K562 (cell line): ENCODE data around the gene DGUOK. TPM values are rescaled to one million over a fixed set of nuclear protein-coding genes. Genes with fewer than 3 reads are reported as not detected.
A peak's percentile ranks its signal among the peaks of the same experiment; 100 is the strongest.

Experiments used
- ATAC-seq: fragments of 200-7000 bp; cut with Tn5 transposase; 3 replicates; pipeline ENCODE4 v1.9.1; 2020; ENCODE audit warnings: moderate library complexity
- BruUV-seq: library from RNA; stranded (reverse); fragments of 400-500 nt; replicated peaks from 2 replicates; lab custom pipeline; 2021; lab: Mats Ljungman, UMichigan
- CTCF ChIA-PET: fragments of 300-600 bp; formaldehyde crosslinking; extraction: SDS; loops from one replicate; lab custom pipeline; 2021; ENCODE audit warnings: low intra/inter-chr PET ratio; lab: Yijun Ruan, JAX
- POLR2A ChIA-PET: fragments of 300-600, 350-650 bp; sonication (Branson Sonifier 250); formaldehyde crosslinking; extraction: SDS; loops from one replicate; lab custom pipeline; 2021; ENCODE audit warnings: antibody characterized with exemption, inconsistent platforms; lab: Yijun Ruan, JAX
- DNase-seq, 4 experiments: peaks; one replicate each; pipeline versions ENCODE4 v3.0.0 to v3.0.0-alpha.2; 2011 to 2018; ENCODE audit warnings: low spot score in 3 of 4, mixed read lengths in 3 of 4; ENCODE audit errors: extremely low read depth in 1 of 4
- FAIRE-seq: peaks from 2 replicates; lab custom pipeline; 2011; peaks lifted over from hg19 to GRCh38; lab: Jason Lieb, UNC
- H2AFZ ChIP-seq: 2 replicates; pipeline ENCODE4 v1.6.0; 2011; ENCODE audit warnings: low read depth, low read length, control low read depth, inconsistent platforms
- H3K27ac ChIP-seq: fragments of 200-600 bp; 3 replicates; pipeline ENCODE4 v1.8.0; 2011; ENCODE audit warnings: low read depth, mild to moderate bottlenecking, control low read depth, inconsistent platforms, low read length, moderate library complexity, mixed read lengths; ENCODE audit errors: extremely low read depth
- H3K27me3 ChIP-seq, 2 experiments: fragments of 300-600 bp in 1 of 2; 2 replicates in 1 of 2; 3 replicates in 1 of 2; pipeline versions ENCODE4 v1.6.0 to v1.8.0; 2011; ENCODE audit warnings: inconsistent platforms in 2 of 2, low read length in 2 of 2, mild to moderate bottlenecking in 1 of 2, mixed read lengths in 1 of 2, moderate library complexity in 1 of 2; ENCODE audit not compliant: control insufficient read depth in 2 of 2, insufficient read depth in 2 of 2
- H3K36me3 ChIP-seq: fragments of 300-600 bp; 3 replicates; pipeline ENCODE4 v1.8.0; 2011; ENCODE audit warnings: mild to moderate bottlenecking, low read length, inconsistent platforms; ENCODE audit not compliant: control insufficient read depth, insufficient read depth
- H3K4me1 ChIP-seq, 2 experiments: fragments of 200-600 bp in 1 of 2; replicated peaks in 1 of 2; 2 replicates in 1 of 2; 3 replicates in 1 of 2; pipeline versions ENCODE4 v1.5.1 to v1.8.0; 2011; ENCODE audit warnings: inconsistent platforms in 2 of 2, low read length in 2 of 2, mild to moderate bottlenecking in 1 of 2, mixed read lengths in 1 of 2, moderate library complexity in 1 of 2; ENCODE audit not compliant: control insufficient read depth in 2 of 2, insufficient read depth in 2 of 2
- H3K4me2 ChIP-seq: 2 replicates; pipeline ENCODE4 v1.6.1; 2011; ENCODE audit warnings: low read length, control low read depth, inconsistent platforms, mixed read lengths; ENCODE audit not compliant: insufficient read depth
- H3K4me3 ChIP-seq: fragments of 200-600 bp; sonication (generic), shearing (Covaris generic); 2 replicates; pipeline ENCODE4 v1.5.1; 2016; ENCODE audit warnings: control low read depth, inconsistent platforms
- H3K79me2 ChIP-seq: fragments of 200-600 bp; 3 replicates; pipeline ENCODE4 v1.8.0; 2011; ENCODE audit warnings: low read length, inconsistent platforms; ENCODE audit not compliant: control insufficient read depth, insufficient read depth
- H3K9ac ChIP-seq, 2 experiments: 2 replicates each; pipeline versions ENCODE4 v1.6.0 to v1.6.1; 2011; ENCODE audit warnings: low read depth in 2 of 2, low read length in 2 of 2, control low read depth in 1 of 2, inconsistent platforms in 1 of 2, mild to moderate bottlenecking in 1 of 2, mixed read lengths in 1 of 2; ENCODE audit not compliant: insufficient read depth in 1 of 2
- H3K9me1 ChIP-seq: one replicate; pipeline ENCODE4 v1.6.0; 2011; ENCODE audit warnings: inconsistent platforms, mild to moderate bottlenecking, low read length, moderate library complexity; ENCODE audit not compliant: control insufficient read depth, insufficient read depth
- H3K9me3 ChIP-seq: replicated peaks from 2 replicates; pipeline ENCODE4 v1.5.1; 2011; ENCODE audit warnings: low read depth, low read length, inconsistent platforms; ENCODE audit not compliant: control insufficient read depth, insufficient read depth
- H4K20me1 ChIP-seq: replicated peaks from 2 replicates; pipeline ENCODE4 v1.6.1; 2011; ENCODE audit warnings: low read length, inconsistent platforms, mixed read lengths; ENCODE audit not compliant: control insufficient read depth, insufficient read depth
- FOXM1 ChIP-seq, 2 experiments: fragments of 450-650 bp in 1 of 2; sonication (generic) in 1 of 2; formaldehyde crosslinking in 1 of 2; IDR thresholded peaks; 2 replicates each; pipeline versions ENCODE4 v1.6.1 to v1.9.0; 2017 to 2022; ENCODE audit warnings: low read depth in 2 of 2, mild to moderate bottlenecking in 2 of 2, missing genetic modification reagents in 1 of 2, moderate library complexity in 1 of 2
- MIER1 ChIP-seq: fragments of 450-650 bp; IDR thresholded peaks from 2 replicates; pipeline ENCODE4 v1.6.1; 2016; ENCODE audit warnings: antibody characterized with exemption, mild to moderate bottlenecking, low read depth
- NFYB ChIP-seq: IDR thresholded peaks from 2 replicates; pipeline ENCODE4 v1.6.1; 2011; ENCODE audit warnings: mild to moderate bottlenecking, moderate library complexity; ENCODE audit not compliant: insufficient read length; ENCODE audit errors: extremely low read depth
- TRIM24 ChIP-seq, 2 experiments: fragments of 450-650 bp; IDR thresholded peaks; 2 replicates each; pipeline ENCODE4 v1.6.1; 2016
- ZNF316 ChIP-seq: fragments of 450-650 bp; IDR thresholded peaks from 2 replicates; pipeline ENCODE4 v1.6.1; 2016
- WGBS: fragments of 100-300 bp; shearing (Covaris generic); methylation state at CpG from one replicate; pipeline ENCODE4 v1.1.6; 2016; ENCODE audit warnings: low coverage, mixed read lengths; ENCODE audit not compliant: insufficient coverage; ENCODE audit errors: missing lambda C conversion rate; 5-methylcytosine and 5-hydroxymethylcytosine counted together
- in situ Hi-C: fragments of 300-500 bp; cut with MboI; formaldehyde crosslinking; loops from 4 replicates; pipeline ENCODE4 v1.15.0; 2018; ENCODE audit warnings: inconsistent platforms, mixed read lengths
- intact Hi-C: fragments of 100-400 bp; cut with micrococcal nuclease; formaldehyde crosslinking; loops from 2 replicates; pipeline ENCODE4 v1.14.2; 2022
- polyA plus RNA-seq, 8 experiments: library from polyadenylated mRNA; depleted of rRNA in 4 of 8; stranded (reverse) in 5 of 8; unstranded in 3 of 8; fragments of >200 nt; fragmentation: Nextera tagmentation in 2 of 8; fragmentation: Illumina TruSeq in 1 of 8; extraction: Ambion mirVana in 2 of 8; extraction: Trizol in 1 of 8; gene quantifications; 2 replicates each; pipeline versions ENCODE4 v1.2.1 to v1.2.3, GENCODE V29; 2011 to 2014; ENCODE audit warnings: inconsistent platforms in 1 of 8, missing spikeins in 1 of 8
- total RNA-seq, 7 experiments: library from RNA; depleted of rRNA in 6 of 7; stranded (reverse); fragments of >200 nt in 6 of 7; fragmentation: Illumina TruSeq in 2 of 7; extraction: Trizol in 2 of 7; gene quantifications; 2 replicates each; pipeline versions ENCODE4 v1.2.1 to v1.2.3, GENCODE V29; 2011 to 2021; ENCODE audit warnings: low replicate concordance in 1 of 7
- TF ChIP-seq, protein P1 (sequence below): sonication (generic); formaldehyde crosslinking; IDR thresholded peaks from 2 replicates; pipeline ENCODE4 v1.8.1; 2022; ENCODE audit warnings: missing genetic modification reagents

The DGUOK gene
- total and polyA plus RNA-seq, 9 of the 15 experiments (the other 6 are each of a cell fraction or from before 2014, with no cell fraction given), result 67.0 to 288 (median 126) TPM

DNA sequence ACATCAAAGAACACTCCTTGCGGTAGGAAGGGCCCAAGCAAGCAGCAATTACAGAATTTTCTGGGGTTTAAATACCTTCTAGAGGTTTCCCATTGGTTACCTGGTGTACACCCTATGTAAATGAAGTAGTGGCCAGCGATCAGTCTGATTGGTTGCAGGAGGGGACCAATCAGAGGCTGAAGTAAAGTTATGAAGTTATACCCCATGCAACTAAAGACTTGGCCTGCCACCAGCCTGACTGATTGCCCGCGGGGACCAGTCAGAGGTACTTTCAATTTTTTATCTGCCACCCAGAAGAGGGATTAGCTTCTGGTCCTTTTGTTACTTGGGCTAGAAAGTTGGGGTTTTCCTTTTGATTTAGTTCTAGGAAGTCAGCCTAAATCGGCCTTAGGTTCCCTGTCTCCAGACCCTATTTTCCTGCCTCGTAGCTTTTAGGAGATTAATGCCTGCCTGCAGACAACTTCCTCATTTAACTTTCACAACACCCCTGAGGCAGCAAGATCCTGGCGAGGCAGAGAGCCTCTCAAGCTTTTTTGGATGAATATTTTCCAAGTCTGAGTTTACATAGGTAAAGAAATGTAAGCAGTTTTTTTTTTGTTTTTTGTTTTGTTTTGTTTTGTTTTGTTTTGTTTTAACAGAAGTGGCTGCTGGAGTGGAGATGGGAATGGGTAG lies 1.5 kb upstream of the DGUOK start:
- WGBS, result 79% methylated on average over 7 of the region's 7 CpGs
- Histone ChIP-seq H3K27ac (0 out of 3 replicates have a peak overlapping the region, but pooled peaks have one; percentile 13), H3K4me3 (no peak overlapping the region), H3K9ac (no peak overlapping the region), H3K9me3 (no peaks in the 10 kb centered on the region), H3K4me1 (peaks cover 22 to 39% of the 10 kb centered on the region in 2 experiments), H3K9me1 (no peaks in the 10 kb centered on the region), H3K79me2 (peaks cover 36% of the 10 kb centered on the region), H3K36me3 (peaks cover 19% of the 10 kb centered on the region; the same call in 2 of the 3 replicates), H3K4me2 (no peak overlapping the region), H3K27me3 (no peaks in the 10 kb centered on the region), H4K20me1 (peaks cover 4% of the 10 kb centered on the region; the same call in 1 of the 2 replicates), H2AFZ (peak overlapping the region; percentile 72)
- DNase-seq (peak in 1 of 4 experiments; percentile 29), FAIRE-seq (no peak), ATAC-seq (no peak)
- TF ChIP-seq FOXM1 (IDR thresholded peaks at IDR 0.05; ENCODE audit: low read depth) (no peak), FOXM1 (CRISPR knock-in tag; IDR thresholded peaks at IDR 0.05; ENCODE audit: low read depth) (no peak), MIER1 (no peak), ZNF316 (0 out of 2 replicates have a peak, but pooled peaks have one; percentile 19), TRIM24 (IDR thresholded peaks at IDR 0.05) (peak in 1 of 2 experiments; percentile 32; a peak in 1 of 4 replicates), NFYB (peak; percentile 33)
- TF ChIP-seq, protein P1, sequence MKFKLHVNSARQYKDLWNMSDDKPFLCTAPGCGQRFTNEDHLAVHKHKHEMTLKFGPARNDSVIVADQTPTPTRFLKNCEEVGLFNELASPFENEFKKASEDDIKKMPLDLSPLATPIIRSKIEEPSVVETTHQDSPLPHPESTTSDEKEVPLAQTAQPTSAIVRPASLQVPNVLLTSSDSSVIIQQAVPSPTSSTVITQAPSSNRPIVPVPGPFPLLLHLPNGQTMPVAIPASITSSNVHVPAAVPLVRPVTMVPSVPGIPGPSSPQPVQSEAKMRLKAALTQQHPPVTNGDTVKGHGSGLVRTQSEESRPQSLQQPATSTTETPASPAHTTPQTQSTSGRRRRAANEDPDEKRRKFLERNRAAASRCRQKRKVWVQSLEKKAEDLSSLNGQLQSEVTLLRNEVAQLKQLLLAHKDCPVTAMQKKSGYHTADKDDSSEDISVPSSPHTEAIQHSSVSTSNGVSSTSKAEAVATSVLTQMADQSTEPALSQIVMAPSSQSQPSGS (CRISPR knock-in tag), result no peak
- ChIA-PET POLR2A (no interaction called here), CTCF (no interaction called here)
- intact Hi-C loops, result loop anchor here (10.0 kb wide), 1 partner anchor 220 kb away; the partner anchor contains the start of gene BOLA3
- BruUV-seq, result no TSS peak
- in situ Hi-C loops, result no loop called here
